ENCODE results near the gene TTC34.

The TTC34 gene

DNA sequence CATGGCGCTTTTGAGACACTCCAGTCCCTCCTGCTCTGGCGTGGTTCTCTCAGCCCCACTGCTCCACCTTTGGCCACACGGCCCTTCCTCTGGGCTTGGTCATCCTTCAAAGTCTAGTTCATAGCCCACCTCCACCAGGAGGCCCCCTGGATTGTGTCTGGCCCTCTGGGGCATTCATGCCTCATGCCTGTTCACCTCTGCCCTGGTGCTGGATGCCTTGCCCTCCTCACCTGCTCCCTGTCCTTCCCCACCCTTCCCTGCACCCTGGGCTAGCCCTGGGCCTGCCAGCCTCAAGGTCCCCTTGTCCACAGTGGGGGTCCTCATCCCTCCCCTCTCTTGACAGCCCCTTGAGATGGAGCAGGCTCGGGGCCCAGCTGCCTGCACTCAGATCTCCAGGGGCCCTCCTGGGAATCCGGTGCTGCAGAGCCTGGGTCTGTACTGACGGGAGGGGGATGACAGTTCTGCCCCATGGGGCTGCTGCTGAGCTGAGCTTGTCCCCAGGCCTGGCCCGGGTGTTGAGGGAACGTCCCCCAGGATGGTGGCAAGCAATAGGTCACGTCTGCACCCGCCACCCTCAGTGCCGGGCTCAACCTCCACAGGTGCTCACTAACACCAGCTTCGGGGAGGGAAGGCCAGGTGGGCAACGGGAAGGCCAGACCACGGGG is 196.5 kb downstream of the TTC34 start:
- DNase-seq (ENCODE audit: low read depth), result no peak

DNA sequence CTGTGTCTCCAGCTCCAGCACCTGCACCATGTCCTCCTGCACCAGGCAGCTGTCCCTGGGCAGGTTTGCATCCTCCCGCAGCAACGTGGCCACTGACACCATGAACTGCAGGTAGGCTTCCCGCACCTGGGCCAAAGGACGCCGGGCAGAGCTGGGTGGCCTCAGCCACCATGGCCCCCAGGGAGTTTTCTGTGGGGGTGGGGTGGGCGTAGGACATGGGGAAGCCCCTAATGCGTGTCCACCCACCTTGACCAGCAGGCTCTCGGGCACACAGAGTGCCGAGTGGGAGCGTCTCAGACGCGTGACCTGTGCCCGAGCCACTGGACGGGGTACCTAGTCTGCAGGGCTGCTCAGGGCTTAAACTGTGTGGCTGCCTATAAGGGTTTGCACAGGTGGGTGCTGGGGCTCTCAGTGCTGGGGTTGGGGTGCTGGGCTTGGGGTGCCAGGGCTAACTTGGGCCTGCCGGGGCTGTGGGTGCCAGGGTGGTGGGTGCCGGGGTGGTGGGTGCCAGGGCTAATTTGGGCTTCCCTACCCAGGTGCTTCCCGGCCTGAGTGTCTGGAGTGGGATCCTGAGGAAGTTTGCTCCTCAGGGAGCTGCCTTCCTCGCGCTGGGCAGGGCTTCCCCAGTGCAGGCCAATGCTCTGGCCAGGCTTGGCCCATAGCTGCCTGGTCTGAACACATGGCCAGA is 197.2 kb downstream of the TTC34 start:
- no peak for DNase-seq (ENCODE audit: low read depth)

DNA sequence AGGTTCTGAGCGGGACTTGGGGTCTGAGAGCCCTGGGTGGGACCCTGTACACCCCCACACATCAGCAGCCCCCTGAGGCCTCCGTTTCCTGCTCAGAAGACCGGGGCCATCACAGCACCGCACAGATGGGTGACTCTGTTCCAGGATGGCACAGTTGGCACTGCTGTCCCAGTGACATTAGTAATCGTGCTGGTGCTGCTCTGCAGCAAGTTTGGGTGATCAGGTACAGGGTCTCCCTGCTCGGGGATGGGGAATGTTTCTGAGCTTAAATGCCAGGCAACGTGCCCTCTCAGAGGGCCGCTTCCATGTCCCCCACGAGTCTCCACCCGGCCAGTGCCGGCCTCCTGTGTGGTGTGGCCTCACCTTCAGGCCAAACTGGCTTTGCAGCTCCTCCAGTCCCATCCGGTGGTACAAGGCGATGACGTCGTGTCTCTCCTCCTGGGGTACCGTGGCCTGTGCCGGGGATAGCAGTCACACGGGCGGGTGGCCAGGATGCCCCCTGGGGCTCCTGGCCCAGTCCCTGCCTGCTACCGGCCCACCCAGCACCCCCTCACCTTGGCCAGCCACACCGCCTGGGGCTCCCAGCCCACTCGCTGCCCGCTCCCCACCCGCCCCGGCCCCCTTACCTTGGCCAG is 197.9 kb downstream of the TTC34 start:
- no peak for DNase-seq (ENCODE audit: low read depth)

DNA sequence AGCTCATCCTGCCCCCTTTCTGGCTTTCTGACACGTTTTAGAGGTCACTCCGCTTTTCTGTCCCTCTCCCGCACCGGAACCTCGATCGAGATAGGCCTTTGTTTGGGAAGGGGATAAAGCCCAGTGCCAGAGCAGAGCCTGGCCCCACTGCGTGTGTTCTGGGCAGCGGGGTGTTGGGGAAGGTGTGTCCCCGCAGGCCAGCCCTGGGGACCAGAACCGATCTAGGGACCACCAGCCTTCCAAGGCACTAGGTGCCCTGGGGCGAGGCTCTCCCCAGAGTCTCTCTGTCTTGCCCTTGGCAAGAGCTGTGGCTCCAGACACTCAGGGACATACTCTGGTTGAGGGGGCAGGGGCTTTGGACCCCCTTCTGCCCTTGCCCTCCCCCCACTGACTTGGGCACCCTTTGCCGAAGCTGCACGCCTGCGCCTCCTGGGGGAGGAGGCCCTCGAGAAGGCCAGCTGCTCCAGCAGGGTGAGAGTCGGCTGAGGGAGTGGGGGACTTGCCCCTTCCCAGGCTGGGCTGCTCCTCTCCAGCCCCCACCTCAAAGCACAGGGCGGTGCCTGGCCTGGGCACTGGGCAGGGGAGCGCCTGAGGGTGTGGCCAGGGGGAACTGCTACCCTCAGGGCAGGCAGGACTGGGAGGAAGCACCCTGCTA is 198.5 kb downstream of the TTC34 start:
- DNase-seq (ENCODE audit: low read depth), result no peak

DNA sequence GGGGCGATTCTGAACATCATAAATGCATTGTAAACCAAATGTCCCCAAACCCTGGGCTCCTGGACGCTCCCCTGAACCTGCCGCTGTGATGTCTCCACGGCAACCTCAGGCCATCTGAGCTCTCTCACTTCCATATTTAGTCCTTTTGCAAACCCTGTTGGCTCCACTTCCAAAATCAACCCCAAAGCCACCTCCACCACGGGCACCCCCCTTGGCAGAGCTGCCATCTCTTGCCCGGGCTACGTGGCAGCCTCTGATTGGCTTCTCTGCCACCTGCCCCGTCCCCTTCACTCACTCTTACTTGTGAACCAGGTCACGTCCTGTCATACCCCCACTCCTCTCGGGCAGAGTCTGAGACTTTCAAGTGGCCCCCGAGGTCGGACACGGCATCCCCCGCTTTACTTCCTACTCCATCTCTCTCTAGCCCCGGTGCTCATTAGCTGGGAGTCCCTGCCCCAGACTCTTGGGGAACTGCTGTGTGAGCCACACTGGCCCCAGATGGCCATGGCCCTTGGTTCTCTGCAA is 199.1 kb downstream of the TTC34 start:
- DNase-seq (ENCODE audit: low read depth), result no peak

DNA sequence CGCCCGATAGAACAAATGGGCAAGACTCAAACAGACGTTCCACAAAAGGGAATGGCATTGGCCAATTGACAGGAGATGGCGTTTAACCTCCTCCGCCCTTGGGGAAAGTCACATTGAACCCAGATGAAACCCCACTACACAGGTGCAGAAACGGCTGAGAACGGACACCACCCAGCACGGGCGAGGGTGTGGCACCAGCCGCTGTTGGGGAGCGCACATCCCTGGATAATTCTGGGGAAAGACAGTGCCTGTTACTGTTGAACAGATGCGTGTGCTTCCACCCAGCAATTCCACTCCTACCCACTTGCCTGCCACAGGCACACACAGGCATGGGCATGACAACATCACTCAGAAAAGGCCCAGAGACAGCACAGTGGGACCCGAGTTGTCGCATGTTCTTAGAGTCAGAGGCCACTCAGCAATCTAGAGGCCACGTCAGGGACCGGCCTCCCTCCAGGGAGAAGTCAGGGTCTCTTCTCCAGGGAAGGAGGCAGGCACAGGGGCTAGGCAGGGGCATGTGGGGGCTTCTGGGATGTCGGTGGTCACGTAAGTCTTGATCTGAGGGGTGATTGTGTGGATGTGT is 199.7 kb downstream of the TTC34 start:
- DNase-seq (ENCODE audit: low read depth), result no peak

DNA sequence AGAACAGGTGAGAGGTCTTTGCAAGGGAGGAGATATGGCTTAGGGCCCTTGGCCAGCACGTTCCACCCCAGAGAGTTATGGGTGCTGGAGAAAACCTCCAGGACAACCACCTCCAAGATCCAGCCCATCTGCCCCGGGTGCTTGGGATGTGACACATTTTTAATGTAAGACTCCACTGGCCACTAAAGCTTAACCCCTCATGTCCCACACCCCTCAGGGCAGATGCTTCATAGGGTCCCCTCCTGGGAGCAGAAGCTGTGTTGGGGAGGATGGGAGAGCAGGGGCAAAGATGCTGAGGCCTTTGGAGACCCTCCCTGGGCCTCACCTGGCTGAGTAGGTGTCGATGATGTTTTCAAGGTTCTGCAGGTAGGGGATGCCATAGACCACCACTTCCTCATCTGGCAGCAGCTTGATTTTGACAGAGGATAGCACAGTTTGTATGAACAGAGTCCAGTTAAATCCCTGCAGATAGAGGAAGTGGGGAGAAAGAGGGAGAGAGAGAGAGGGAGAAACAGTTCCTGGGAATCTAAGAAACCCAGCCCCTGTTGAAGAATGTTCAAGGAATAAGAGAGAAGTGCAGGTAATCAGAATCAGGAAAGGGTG is 203.1 kb downstream of the TTC34 start:
- no peak for DNase-seq (ENCODE audit: low read depth)

DNA sequence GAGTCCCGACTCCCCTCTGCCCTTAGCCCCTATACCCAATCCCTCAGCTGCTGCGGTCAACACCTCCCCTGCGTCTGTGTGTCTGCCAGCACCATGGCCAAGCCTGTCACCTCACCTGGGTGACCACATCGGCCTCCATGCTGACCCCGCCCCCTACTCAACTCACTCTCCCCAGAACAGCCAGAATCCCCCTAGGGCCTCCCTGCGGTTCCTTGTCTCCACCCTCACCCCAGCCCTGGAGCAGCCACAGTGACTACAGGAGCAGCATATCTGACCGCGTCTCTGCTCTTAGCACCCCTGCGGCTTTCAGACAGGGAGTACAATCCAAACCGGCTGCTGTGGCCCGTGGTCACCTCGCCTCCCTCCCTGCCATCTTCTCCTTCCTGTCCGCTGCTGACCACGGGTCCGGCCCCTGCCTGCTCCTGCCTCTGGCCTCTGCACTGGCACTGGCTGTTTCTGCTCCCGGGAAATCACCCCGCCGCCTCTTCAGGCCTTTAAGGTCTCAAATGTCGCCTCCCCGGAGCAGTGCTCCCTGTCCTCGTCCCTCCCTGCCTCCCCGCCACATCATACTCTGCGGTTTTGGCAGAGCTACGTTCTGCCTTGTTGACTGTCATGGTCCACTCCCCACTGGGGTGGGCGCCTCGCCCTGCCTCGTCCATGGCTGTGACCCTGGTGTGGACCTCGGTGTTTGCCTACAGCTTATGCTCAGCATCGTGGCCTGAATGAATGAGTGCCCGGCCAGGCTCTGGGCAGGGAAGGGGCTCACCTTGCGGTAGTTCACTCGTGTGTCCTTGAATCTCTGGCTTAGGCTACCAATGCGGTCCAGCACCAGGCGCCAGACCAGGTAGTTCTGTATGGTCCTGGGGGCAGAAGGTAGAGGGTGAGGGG is 203.8 kb downstream of the TTC34 start:
- no peak for DNase-seq (ENCODE audit: low read depth)

DNA sequence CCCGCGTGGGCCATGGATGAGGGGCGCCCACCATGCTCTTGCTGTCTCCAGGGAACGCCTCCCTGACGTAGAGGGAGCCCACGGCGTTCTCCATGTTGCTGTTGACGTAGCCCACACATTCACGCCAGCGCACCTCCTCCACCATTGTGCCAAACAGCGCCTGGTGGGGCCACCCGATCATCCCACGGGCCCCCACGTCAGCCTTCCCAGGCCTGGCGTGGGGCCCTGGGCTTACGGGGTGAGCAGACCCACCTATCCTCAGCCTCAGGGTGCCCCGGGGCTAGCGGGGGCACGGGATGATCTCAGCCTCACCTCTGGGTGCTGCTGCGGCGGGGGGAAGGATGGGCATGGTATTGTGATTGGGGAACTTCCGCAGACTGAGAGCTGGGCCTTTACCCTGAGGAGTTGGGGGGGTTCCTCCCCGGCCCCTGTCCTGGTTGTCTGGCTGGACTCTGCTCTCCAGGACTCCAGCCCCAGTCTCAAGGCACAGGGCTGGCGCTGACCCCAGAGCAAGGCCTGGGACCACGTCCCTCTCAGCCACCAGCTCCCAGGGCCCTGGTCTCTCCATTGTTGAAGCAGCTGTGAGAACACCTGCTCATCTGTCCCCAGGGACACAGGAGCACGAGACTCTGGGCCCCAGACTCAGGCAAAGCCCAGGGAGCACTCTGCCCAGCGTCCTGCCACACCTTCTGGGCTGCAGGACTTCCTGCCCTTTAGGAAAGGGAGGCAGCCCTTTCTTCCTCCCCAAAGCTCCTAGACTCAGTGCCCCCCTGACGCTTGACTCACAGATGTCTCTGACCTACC is 204.8 kb downstream of the TTC34 start:
- no peak for DNase-seq (ENCODE audit: low read depth)

DNA sequence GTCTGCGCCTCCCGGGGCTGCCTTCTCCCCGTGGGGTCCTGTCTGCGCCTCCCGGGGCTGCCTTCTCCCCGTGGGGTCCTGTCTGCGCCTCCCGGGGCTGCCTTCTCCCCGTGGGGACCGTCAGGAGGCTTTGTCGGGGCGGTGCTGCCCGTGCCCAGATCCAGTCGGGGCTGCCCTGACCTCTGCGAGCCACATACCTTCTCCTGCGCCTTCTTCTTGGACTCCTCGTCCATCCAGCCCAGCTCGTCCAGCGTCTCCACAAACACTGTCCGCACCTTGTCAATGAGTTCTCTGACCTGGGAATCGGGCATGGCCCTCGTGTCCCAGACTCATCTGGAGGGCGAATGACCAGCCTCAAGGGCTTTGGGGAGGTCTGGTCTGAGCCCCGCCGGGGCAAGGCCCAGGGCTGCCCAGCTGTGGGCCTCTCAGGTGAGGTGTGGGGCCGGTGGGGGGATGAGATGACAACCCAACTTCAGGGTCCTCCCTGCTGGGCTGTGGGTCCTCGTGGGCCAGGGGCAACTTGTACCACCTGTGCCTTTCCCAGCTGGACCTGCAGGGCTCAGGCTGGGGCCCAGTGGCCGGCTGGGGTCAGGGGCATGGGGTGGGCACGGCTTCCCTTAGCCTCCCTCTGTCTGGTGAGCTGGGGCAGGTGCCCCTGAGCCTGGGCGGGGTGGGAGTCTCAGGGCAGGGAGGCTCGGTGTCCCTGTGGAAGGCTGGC is 205.5 kb downstream of the TTC34 start:
- DNase-seq (ENCODE audit: low read depth), result no peak

DNA sequence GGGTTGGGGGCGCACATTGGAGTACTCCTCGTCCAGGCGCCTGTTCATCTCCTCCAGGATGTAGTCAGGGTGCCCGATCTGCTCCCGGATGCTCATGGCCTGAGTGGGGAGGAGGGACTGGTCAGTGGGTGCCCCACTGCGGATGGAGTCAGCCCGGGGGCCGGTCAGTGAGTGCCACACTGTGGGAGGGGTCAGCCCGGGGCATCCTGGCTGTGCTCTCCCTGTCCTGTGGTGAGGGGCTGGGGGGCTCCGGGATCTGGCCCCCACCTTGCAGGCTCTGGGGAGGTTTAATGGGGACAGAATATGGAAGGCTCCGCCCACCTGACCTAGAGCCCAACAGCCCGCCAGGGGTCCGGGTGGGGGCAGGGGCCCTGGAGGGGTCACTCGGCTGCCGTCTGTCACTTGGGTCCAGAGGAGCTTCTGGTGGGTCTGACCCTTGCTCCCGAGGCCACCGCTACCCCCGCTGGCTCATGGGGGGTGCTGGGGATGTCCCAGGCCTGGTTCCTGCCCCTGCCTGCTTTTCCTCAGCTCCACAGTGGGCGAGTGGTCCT is 206.2 kb downstream of the TTC34 start:
- DNase-seq (ENCODE audit: low read depth), result no peak

DNA sequence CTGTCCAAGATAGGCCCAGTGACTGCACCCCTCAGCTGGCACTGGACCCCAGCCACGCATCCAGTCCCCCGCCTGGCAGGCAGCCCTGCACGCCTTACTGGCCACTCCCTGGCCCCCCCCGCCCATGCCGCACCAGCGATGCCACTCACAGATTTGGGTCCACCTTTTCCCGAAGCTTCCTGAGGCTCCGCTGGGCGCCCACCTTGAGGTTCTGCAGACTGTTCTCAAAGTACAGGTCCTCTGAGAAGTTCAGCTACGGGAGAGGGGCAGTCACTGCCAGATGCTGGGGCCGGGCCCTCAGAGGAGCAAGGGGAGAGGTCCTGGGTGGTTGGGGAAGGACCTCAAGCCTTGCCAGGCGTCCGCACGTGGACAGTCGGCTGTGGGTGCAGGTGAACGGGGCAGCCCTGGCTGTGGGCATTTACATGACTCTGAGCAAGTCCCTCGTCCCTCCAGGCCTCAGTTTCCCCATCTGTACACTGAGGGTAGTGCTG is 206.8 kb downstream of the TTC34 start:
- DNase-seq (ENCODE audit: low read depth), result no peak

DNA sequence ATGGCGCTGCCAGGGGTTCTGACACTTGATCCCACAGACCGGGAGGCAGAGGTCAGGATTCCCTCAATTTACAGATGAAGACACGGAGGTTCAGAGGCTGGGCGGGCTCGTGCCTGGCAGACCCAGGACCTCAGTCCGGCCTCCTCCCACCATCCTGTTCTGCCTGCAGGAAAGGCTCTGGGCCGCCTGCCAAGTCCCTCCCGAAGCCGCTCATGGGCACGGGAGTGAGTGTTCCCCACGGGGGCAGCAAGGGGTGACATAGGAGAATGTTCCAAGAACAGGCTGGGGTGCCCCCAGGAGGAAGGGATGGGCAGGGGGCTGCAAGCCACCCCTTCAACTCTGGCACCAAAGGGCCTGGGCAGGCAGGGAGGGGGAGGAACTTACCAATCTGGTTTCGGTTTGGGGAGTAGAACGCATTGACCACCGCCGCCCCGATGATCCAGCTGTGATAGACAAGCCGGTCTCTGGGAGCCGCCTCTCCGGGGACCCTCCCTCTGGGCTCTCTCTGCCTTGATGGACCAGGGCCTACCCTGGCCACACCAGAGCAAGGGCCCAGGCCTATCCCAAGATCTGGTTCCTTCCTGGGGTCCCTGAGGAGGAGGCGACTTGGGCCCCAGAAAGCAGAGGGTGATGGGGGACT is 207.4 kb downstream of the TTC34 start:
- DNase-seq (ENCODE audit: low read depth), result peak; percentile 53

DNA sequence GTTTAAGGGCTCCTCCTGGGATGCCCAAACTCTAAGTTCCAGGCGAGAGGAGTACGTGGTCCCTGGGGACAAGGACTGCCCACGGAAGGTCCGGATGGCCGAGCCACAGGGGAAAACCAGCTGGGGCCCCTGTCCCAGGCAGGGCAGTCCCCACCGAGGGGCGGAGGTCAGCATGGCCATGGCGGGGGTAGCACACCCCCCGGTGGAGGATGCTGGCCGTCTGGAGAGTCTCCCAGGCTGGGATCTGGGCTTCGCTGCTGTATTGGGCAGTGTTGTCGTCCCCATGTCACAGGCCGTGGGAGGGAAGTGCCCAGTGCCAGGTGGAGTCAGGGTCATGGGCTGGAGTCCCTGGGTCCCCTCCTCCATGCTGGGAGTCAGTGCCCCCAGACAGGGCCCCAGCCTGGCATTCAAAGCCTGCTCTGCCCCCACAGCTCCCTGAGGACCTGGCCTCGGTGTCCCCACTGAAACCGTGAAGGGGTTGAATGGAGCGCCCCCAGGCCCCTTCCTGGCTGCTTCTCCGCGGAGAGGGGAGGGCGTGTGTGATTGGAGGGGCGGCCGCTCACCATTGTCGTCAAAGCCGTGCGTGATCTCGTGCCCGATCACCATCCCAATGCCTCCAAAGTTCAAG is 208.1 kb downstream of the TTC34 start:
- no peak for DNase-seq (ENCODE audit: low read depth)

DNA sequence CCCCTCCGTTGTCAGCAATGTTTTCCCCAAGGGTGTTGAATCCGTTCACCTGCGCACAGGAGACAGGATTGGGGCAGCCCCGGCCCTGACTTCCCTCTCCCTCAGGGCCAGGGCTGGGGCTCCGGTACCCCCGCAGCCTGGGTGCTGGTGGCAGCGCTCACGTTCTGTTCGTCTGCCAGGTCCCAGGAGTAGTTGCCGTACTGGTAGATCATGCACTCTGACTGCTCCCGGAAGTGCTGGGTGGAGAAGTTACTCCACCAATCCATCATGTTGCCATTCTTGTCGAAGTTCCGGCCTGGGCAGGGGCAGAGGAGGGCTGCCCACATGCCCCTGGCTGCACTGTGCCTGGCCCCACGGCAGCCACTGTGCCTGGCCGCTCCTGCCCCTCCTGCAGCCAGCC is 208.8 kb downstream of the TTC34 start:
- DNase-seq (ENCODE audit: low read depth), result peak; percentile 17

DNA sequence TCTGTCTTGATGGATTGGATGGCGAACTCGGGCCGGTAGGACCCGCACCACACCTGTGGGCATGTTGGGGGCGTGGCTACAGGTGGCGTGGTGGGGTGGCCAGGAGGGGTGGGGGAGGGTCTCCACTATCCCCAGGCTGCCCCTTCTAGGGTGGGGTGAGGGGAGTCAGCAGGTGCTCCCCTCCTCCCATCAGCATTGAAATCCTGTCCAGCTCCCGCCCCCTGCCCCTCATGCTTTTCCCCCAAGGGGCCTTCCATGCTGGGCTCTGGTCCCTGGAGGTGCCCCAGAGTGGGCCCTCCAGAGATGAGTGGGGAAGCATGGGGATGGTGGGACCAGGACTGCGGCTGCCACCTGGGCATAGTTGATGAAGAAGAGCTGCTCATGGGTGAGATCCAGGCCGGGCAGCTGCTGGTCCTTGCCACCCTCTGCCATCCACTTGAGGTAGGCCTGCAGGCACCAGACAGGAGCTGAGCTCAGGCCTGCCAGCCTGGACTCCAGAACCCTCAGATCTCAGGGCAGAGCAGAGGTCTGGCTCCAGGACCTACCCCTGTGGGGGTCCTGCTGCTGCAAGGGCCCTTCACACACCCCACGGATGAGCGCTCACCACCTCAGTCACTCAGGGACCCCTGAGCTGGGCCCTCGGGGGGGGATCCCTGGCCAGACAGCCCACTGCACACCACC is 209.8 kb downstream of the TTC34 start:
- no peak for DNase-seq (ENCODE audit: low read depth)

DNA sequence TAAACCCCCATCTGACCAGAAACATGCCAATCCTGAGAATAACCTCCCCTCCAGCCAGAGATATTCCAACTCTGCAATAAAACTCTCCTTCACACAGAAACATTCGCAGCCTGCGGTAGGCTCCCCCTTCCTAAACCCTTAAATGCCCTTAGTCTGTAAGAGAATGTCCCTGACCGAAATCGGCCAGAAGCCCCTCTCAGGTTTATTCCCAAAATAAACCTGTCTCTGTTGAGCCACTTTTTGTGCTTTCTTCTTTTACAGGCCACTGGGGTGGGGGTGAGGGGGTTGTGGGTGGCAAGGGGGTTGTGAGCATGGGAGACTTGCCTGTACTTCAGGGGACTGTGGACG is 210.3 kb downstream of the TTC34 start:
- DNase-seq (ENCODE audit: low read depth), result no peak
